Effector CD4-positive, alpha-beta T cell (primary cell): ENCODE results near the gene TMEM98. TPM values are rescaled to one million over a fixed set of nuclear protein-coding genes. Genes with fewer than 3 reads are reported as not detected.
A peak's percentile ranks its signal among the peaks of the same experiment; 100 is the strongest.
"Not testable (repeated sequence)": the region's sequence is repeated elsewhere in the genome, so short reads cannot be mapped to it uniquely, and the experiment has no call there.

Source experiments
- DNase-seq: peaks from one replicate; pipeline ENCODE4 v3.0.0-alpha.2; 2020
- total RNA-seq: gene quantifications from one replicate; lab custom pipeline; 2026; lab: John Stamatoyannopoulos, UW

TMEM98 gene, protein sequence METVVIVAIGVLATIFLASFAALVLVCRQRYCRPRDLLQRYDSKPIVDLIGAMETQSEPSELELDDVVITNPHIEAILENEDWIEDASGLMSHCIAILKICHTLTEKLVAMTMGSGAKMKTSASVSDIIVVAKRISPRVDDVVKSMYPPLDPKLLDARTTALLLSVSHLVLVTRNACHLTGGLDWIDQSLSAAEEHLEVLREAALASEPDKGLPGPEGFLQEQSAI
- total RNA-seq, result not detected

DNA sequence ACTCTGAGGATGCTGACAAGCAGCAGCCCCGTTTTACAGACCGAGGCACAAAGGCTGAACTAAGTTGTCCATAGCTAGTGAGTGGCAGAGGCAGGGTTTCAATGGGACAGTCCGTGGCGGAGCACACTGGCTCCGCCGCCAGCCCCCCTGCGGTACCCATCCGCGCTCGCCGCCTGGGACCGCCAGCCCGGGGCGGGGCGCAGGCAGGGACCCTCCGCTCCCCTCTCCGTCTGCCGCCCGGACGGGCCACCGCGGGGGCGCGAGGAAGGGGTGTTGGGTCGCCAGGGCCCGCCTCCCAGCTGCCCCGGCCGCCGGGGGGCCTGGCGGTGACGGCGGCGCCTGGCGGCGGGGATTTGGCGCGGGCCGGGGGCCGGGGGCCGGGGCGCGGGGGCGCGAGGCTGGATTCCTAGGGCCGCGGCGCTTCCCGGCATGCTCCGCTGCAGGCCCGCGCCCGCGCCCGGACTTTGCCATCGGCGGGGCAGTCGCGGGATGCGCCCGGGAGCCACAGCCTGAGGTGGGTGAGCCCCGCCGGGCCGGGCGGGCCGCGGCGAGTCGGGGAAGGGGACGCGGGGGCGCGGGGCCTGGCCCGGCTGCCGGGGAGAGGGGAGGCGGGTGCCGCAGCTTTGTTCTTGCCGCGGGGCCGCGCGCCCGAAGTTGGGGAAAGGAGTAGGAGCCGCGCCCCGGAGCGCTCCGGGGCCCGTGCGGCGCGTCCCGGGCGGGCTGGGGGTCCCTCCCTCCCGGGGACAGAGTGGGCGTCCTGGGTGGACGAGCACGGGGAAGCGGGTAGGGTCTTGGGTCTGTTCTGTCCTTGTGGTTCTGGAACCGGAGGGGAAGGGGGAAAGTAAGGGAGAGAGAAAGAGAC is at the start of gene TMEM98:
TMEM98 (plus strand) TSS at position 430 of the 862 bp plus-strand sequence. CDS start 3,376 bp downstream, outside the sequence.
- DNase-seq, result no peak

GRCh38 chr17:32878211-32878610 is 49.7 kb upstream of the TMEM98 start:
- no peak for DNase-seq

DNA sequence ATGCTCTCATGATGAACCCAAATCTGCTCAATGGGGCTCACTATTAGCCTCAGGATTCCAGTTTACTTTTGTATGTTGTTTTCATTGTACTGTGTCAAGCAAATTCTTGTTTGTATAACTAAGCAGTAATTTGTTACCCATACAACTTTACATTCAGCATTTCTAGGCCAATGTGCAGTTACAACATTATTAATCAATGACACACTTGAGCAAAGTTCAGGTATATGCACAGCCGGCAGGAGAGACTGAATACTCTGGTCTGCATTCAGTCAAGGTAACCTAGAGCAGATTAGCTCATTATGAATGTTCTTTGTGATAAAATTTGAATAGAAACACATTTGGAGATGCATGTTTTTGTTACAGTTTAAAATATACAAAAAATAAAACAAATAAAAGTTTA is 48.8 kb upstream of the TMEM98 start:
- no peak for DNase-seq

GRCh38 chr17:32880671-32881453 is 47.1 kb upstream of the TMEM98 start:
- DNase-seq, result no peak

DNA sequence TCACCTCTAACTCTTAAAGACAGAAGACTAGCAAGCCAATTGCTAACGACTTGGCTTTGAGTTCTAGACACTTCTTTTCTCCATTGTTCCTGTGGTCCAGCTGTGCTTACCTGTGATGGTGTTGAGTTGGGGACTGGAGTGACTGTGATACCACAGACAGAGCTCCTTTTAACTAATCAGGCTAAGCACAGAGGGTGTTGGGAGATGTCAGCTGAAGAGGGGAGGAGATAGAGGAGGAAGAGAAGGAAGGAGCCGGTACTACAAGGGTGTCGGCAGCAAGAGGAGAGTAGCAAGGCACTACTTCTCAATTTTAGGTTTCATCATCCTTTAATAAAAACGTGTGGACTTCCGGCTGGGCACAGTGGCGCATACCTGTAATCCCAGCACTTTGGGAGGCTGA is 45.9 kb upstream of the TMEM98 start:
- DNase-seq, result no peak

DNA sequence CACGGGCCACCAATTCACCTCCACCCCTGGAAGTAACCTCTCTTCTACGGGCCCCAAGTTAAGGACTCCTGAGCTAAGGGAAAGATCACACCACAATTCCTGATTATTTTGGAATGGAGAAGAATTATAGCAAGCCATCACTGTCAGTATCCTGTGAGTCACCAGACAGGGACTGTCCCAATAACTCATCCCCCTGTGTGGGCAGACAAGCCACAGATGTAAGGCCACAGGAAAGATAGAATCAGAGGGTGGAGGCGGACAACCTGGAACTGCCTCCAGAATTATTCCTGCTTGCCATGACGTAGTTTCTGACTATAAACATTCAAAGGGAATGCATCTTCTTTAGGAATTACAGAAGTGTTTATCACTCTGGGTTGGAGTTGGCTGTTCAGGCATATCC is 45.2 kb upstream of the TMEM98 start:
- DNase-seq, result no peak

GRCh38 chr17:32886951-32887350 is 41.0 kb upstream of the TMEM98 start:
- DNase-seq, result not testable (repeated sequence)

GRCh38 chr17:32887410-32887809 is 40.5 kb upstream of the TMEM98 start:
- DNase-seq, result not testable (repeated sequence)

DNA sequence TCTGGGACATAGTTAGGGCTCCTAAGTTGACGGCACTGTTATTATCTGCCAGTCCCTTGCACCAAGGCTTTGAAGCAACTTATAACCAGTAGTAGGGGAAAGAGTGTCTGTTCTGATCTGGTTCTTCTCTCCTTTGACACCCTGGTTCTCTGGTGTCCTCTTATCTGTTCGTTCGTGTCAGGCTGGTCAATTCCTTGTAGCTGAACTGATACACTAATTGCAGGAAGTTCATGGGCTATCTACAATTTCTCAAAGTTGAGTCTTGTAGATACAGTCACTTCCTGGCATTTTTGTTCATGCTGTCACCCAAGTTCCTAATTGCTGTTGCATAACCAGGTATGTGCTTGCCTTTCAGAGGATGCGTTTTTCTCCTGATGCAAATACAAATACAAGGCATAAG is 33.7 kb upstream of the TMEM98 start:
- no peak for DNase-seq

DNA sequence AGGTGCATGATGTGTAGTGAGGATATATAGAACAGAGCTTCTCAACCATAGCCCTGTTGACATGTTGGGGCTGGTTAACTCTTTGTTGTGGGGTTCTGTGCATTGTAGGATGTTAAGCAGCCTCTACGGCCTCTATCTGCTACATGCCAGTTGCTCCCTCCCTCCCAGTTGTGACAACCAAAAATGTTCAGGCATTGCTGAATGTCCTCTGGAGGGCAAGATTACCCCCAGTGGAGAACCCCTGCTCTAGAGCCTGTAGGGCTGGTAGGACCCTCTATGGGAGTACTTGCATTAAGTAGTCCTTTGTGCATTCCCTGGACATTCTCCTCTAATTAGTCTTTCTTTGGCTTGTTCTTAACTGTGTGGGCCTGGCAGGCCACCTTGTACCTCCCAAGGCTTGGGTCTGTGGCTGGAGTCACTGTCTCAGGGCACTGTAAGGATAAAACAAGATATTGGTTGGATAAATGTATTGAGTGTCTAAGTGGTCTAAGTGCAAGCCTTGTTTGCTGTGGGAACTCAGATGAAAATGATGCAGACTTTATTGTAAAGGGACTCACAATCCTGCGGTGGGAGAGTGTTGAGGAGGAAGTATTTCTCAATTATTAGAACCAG is 31.2 kb upstream of the TMEM98 start:
- no peak for DNase-seq

GRCh38 chr17:32899236-32900013 is 28.5 kb upstream of the TMEM98 start:
- no peak for DNase-seq

GRCh38 chr17:32901743-32902142 is 26.2 kb upstream of the TMEM98 start:
- DNase-seq, result no peak

DNA sequence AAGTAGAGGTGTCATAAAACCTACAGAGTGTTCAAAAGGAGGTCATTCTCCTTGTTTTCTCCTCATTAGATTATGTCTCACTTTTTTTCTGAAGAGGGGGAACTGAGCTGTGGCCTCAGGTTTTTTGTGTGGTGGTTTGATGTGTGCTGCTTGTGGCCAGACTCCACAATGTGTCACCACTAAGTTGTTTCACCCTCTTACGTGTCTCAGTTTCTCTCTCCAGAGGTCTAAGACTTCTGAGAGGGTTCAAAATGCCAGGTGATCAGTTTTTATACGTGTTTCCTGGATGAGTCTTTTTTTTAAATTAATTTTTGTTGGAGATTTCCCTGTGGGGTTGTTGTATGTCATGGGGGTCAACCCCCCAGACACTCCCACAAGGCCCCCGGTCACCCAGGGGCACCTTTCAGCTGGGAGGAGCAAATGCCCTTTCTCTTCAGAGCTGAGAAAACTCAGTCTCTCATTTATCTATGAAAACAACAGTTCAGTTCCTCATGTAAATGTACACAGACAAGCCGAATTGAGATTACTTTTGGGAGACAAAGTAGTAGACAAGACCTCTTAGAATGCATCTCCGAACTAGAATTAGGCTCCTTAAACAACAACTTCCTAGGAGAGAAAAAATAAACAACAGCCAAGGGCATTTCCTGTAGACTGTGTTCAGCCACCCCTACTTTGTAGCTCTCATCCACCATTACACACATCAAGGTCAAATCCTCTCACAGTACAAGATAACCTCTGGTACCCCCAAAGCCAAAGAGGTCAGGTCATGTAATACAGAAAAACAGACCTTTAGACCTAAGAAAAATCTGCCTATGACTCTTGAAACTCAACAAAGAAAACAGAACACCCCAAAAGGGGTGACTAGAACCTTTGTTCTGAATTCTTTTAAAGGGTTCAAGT is 23.9 kb upstream of the TMEM98 start:
- DNase-seq, result no peak

DNA sequence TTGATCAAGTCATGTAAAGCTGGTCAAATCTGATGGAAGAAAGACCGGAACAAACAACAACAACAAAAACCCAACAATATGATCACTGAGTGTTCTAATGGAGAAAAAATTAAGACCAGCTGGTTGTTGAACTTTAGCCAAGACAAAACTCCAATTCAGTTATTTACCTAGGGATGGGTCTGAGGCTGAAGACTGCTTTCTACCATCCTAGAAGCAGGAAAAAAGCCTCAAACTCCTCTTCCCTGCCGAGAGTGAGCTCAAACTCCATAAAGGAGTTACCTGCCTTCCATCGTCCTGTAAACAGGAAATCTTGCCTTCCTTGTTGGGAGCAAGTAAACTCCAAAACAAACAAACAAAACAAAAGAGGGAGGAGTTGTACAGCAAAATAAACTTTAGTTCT is 23.1 kb upstream of the TMEM98 start:
- DNase-seq, result no peak

DNA sequence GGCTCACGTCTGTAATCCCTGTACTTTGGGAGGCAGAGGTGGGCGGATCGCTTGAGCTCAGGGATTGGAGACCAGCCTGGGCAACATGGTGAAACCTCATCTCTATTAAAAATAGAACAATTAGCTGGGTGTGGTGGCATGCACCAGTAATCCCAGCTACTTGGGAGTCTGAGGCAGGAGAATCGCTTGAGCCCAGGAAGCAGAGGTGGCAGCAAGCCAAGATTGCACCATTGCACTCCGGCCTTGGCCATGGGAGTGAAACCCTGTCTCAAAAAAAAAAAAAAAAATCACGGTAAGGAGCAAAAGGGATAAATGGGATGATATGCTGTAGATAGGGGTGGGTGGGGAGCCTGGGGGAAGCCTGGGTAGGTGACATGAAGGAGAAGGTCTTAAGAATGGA is 20.4 kb upstream of the TMEM98 start:
- no peak for DNase-seq

DNA sequence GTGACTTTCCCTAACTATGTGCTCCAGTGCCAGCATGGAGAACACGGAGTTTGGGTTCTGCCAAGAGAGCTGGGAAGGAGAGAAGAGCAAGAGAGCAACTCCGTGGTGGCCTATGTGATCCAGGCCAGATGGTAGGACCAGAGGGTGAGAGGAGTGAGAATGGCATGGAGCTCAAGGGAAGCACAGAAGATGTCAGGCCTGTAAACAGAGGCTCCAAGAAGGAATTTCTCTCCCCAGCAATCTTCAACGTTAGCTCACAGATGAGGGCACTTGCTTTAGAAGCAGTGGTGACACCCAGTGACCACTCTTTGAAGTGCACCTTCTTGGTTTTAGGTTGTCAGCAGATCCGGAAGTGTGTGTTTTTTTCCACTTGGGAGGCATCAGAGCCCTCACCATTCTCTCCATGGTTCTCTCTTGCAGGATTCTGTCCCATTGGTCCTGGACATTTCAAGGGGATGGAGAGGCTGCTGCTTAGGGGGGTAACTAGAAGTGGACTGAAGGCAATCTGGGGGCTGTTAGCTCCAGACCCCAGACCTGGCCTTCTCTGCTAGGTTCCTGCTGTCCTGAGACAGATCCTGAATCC is 18.1 kb upstream of the TMEM98 start:
- DNase-seq, result peak; percentile 18

DNA sequence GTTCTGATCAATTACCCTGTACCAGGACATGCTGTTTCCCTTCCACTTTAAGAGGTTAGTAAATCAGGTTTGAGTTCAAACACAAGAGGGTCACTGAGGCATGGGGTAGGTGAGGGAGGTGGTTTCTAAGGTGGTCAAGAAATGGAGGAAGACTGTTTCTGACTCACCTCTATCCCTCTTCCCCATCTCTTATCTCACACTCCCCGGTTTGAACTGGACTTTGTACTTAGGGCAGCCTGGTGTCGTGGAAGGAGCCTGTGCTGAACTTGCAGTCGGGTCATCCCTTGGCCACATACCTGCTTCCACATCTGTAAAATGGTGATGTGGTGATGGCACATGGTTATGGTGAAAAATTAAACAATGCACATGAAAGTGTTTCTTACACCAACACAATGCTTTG is 17.2 kb upstream of the TMEM98 start:
- no peak for DNase-seq

DNA sequence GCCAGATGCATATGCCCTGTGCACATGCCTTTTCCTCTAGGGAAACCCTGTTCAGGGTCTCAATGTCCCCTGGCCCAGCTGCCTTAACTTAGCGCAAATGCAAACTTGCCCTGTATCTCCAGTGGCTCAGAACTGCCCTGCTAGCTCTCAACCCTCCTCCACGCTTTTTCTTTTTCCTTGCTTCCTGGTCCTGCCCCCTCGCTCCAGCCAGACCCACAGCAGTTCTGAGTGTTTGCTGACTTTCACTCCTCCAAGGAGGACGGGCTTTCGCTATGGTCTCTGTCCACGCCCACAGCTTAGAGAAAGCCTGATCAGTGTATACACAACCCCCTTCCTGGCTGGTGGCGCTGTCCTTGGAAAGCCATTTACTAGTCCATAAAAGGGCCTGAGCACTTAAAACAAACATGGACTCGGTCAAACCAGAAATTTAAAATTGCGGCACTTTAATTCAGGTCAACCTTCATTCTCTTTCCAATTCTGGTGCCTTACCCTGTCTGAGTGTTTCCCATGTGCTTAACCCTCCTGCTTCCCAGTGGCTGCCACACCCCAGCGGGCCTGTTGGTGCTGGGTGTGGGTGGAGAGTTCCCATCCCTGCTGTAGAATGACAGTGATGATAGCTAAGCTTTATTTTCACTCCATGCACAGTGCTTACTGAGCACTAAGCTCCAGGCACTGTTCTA is 15.6 kb upstream of the TMEM98 start:
- DNase-seq, result no peak

DNA sequence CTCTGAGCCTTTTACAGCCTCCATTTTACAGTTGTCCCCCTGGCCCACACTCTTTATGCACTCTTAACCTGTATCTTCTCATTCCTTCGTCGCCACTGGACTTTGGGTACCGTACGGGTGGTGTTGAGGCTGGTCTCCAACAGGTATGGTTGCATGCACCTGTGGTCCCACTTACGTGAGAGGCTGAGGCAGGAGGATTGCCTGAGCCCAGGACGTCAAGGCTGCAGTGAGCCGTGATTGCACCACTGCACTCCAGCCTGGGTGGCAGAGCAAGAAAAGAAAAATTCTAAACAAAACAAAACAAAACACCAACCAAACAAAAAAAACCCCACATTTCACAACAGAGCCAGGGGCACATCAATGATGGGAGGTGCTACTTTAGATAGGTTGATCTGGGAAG is 14.4 kb upstream of the TMEM98 start:
- DNase-seq, result no peak

- no peak for DNase-seq
Measured at GRCh38 chr17:32914181-32914580, 13.8 kb upstream of the TMEM98 start.
